ENCODE data around the gene UBXN10. TPM values are rescaled to one million over a fixed set of nuclear protein-coding genes. Genes with fewer than 3 reads are reported as not detected.

UBXN10 gene
- total and polyA plus RNA-seq, 4 donors = 0.50 to 2.3 (median 1.1) TPM

DNA sequence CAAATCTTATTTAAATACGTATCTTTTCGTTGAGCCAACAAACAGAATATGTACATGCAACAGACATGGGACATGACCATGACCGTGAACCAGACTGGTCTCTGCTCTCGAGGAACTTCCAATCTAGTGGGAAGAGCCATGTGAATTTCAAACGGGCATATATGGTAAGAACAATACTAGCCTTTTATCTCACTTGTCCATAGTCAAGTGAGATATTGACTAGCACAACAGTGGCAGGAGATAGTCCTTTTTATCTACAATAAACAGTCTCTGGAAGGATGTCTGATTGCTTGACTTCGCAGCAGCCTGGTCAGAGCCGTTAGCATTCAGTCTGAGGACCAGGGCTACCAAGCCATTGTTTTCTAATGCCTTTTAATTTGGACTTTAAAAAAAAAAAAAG, 13.0 kb downstream of the UBXN10 start (continued):
- TF ChIP-seq REST (IDR thresholded peaks at IDR 0.05) = no peak

- Histone ChIP-seq H3K27ac (ENCODE audit: low read depth in 1 of 2, low read length in 2 of 2) (no peak overlapping the region), H3K36me3 (ENCODE audit: control insufficient read depth in 4 of 4, insufficient read depth in 3 of 4, low read depth in 1 of 4, low read length in 3 of 4) (no peaks in the 10 kb centered on the region), H3K4me3 (ENCODE audit: low read depth in 1 of 3, low read length in 3 of 3) (no peak overlapping the region), H3K9me3 (ENCODE audit: control insufficient read depth in 4 of 4, low read length in 3 of 4) (no peaks in the 10 kb centered on the region), H3K27me3 (ENCODE audit: control insufficient read depth in 4 of 4, insufficient read depth in 4 of 4, low read length in 3 of 4) (no peaks in the 10 kb centered on the region), H3K9ac (ENCODE audit: low read depth in 1 of 2, low read length in 2 of 2) (no peak overlapping the region), H3K4me1 (ENCODE audit: control insufficient read depth in 4 of 4, insufficient read depth in 4 of 4, low read length in 3 of 4) (peaks cover 0 to 11% (median 9%) of the 10 kb centered on the region in 4 donors)
- TF ChIP-seq YY1 (IDR thresholded peaks at IDR 0.05) (no peak), JUND (IDR thresholded peaks at IDR 0.05) (no peak), RAD21 (IDR thresholded peaks at IDR 0.05) (no peak), FOXA1 (IDR thresholded peaks at IDR 0.05) (no peak), NR2F2 (IDR thresholded peaks at IDR 0.05) (no peak), GABPA (IDR thresholded peaks at IDR 0.05 in 1 of 2, conservative IDR thresholded peaks at IDR 0.05 in 1 of 2) (no peak), FOXA2 (IDR thresholded peaks at IDR 0.05) (no peak), EGR1 (IDR thresholded peaks at IDR 0.05; ENCODE audit: low read depth in 2 of 2) (no peak), ATF3 (IDR thresholded peaks at IDR 0.05) (no peak), MAX (IDR thresholded peaks at IDR 0.05) (no peak), HNF4A (conservative IDR thresholded peaks at IDR 0.05) (no peak)
- TF ChIP-seq, protein P1, sequence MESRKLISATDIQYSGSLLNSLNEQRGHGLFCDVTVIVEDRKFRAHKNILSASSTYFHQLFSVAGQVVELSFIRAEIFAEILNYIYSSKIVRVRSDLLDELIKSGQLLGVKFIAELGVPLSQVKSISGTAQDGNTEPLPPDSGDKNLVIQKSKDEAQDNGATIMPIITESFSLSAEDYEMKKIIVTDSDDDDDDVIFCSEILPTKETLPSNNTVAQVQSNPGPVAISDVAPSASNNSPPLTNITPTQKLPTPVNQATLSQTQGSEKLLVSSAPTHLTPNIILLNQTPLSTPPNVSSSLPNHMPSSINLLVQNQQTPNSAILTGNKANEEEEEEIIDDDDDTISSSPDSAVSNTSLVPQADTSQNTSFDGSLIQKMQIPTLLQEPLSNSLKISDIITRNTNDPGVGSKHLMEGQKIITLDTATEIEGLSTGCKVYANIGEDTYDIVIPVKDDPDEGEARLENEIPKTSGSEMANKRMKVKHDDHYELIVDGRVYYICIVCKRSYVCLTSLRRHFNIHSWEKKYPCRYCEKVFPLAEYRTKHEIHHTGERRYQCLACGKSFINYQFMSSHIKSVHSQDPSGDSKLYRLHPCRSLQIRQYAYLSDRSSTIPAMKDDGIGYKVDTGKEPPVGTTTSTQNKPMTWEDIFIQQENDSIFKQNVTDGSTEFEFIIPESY (IDR thresholded peaks at IDR 0.05) = no peak
- TF ChIP-seq, protein P2, sequence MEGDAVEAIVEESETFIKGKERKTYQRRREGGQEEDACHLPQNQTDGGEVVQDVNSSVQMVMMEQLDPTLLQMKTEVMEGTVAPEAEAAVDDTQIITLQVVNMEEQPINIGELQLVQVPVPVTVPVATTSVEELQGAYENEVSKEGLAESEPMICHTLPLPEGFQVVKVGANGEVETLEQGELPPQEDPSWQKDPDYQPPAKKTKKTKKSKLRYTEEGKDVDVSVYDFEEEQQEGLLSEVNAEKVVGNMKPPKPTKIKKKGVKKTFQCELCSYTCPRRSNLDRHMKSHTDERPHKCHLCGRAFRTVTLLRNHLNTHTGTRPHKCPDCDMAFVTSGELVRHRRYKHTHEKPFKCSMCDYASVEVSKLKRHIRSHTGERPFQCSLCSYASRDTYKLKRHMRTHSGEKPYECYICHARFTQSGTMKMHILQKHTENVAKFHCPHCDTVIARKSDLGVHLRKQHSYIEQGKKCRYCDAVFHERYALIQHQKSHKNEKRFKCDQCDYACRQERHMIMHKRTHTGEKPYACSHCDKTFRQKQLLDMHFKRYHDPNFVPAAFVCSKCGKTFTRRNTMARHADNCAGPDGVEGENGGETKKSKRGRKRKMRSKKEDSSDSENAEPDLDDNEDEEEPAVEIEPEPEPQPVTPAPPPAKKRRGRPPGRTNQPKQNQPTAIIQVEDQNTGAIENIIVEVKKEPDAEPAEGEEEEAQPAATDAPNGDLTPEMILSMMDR (IDR thresholded peaks at IDR 0.05; ENCODE audit: low read depth, low read length, missing input control) = no peak
- no peak for DNase-seq (ENCODE audit: low spot score)
- 60% methylated on average over 3 of the region's 3 CpGs for WGBS
These were observed 13.5 kb downstream of the UBXN10 start for GRCh38 chr1:20199403-20199802.

Data from liver (tissue), 9 donors.